Gastrocnemius medialis (tissue), 4 donors: ENCODE data around the gene GREB1L. TPM values are rescaled to one million over a fixed set of nuclear protein-coding genes. Genes with fewer than 3 reads are reported as not detected.

ENCODE experiments used
- ATAC-seq, 2 donors: fragments of 150-250 bp; one replicate each; pipeline ENCODE4 v1.9.1; 2016
- DNase-seq, 2 donors: peaks; one replicate each; pipeline ENCODE4 v3.0.0-alpha.2; 2019
- H3K27ac ChIP-seq, 4 donors: fragments of 200-600 bp; sonication (generic); 1 replicate in 1 of 4; 2 replicates in 3 of 4; pipeline ENCODE4 v1.5.1; 2016 to 2018; ENCODE audit warnings: mild to moderate bottlenecking in 2 of 4, moderate library complexity in 1 of 4
- H3K27me3 ChIP-seq, 3 donors: fragments of 200-600 bp; sonication (generic) in 2 of 3; 1 replicate in 1 of 3; 2 replicates in 2 of 3; pipeline versions ENCODE4 v1.5.1 to v1.6.0; 2016 to 2019; ENCODE audit warnings: mild to moderate bottlenecking in 1 of 3, moderate library complexity in 1 of 3
- H3K36me3 ChIP-seq, 2 donors: fragments of 200-600 bp; sonication (generic) in 1 of 2; one replicate each; pipeline ENCODE4 v1.5.1; 2017 to 2018
- H3K4me1 ChIP-seq, 2 donors: fragments of 200-600 bp; sonication (generic) in 1 of 2; one replicate each; pipeline ENCODE4 v1.5.1; 2016 to 2017; ENCODE audit warnings: mild to moderate bottlenecking in 2 of 2
- H3K4me3 ChIP-seq, 4 donors: fragments of 200-600 bp; sonication (generic) in 3 of 4; 1 replicate in 1 of 4; 2 replicates in 3 of 4; pipeline ENCODE4 v1.5.1; 2016 to 2019; ENCODE audit warnings: mild to moderate bottlenecking in 2 of 4
- H3K9me3 ChIP-seq, 3 donors: fragments of 200-600 bp; sonication (generic) in 2 of 3; 1 replicate in 1 of 3; 2 replicates in 2 of 3; pipeline ENCODE4 v1.5.1; 2016 to 2019
- POLR2A ChIP-seq, 2 donors: fragments of 450-650 bp; IDR thresholded peaks; one replicate each; pipeline ENCODE4 v1.6.1; 2017; ENCODE audit warnings: antibody characterized with exemption in 2 of 2, mild to moderate bottlenecking in 2 of 2, moderate library complexity in 2 of 2
- in situ Hi-C, 4 donors: fragments of 200-750 bp; cut with MboI; loops; one replicate each; pipeline versions ENCODE4 v1.15.0 to v1.8.0; 2017; ENCODE audit warnings: low sequenced_read_pairs in 4 of 4
- intact Hi-C: fragments of 100-400 bp; cut with DNase I; formaldehyde crosslinking; loops from one replicate; pipeline ENCODE4 v1.15.1; 2023; ENCODE audit warnings: low total_unique reads
- total RNA-seq, 4 donors: library from RNA; depleted of rRNA; stranded (reverse); fragments of >200 nt; gene quantifications; one replicate each; pipeline versions ENCODE4 v1.1.0 to v1.2.3, GENCODE V29; 2016
- TF ChIP-seq, protein P1 (sequence below), 5 experiments: fragments of 450-650 bp in 3 of 5; fragments of 200-600 bp in 2 of 5; sonication (generic) in 2 of 5; IDR thresholded peaks in 4 of 5; conservative IDR thresholded peaks in 1 of 5; 1 replicate in 4 of 5; 2 replicates in 1 of 5; pipeline ENCODE4 v1.5.1; 2016 to 2019; ENCODE audit warnings: antibody characterized with exemption in 5 of 5, mild to moderate bottlenecking in 3 of 5, moderate library complexity in 3 of 5

Gene GREB1L
- total RNA-seq, 4 donors from 2014 or later, result 4.4 to 14.4 (median 7.4) TPM

DNA sequence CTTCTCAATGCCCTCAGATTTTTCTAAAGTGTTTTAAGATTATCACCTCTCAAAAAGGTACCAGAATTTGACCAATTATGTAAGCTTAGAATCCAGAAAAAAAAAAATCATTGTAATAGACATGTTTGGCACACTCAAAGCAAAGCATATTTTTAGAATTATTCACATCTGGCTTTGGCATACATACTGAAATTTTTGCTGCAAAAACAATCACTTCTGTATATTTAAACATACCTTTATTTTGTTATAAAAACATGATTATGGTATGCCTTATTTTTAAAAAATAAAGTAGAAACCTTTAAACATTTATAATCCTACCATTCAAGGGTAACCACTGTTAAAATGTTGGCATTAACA, 215.1 kb downstream of the GREB1L start:
- Histone ChIP-seq H3K36me3 (no peaks in the 10 kb centered on the region), H3K27me3 (no peaks in the 10 kb centered on the region), H3K27ac (peak overlapping the region; percentile 90 to 96 (median 92)), H3K9me3 (no peaks in the 10 kb centered on the region), H3K4me3 (no peak overlapping the region), H3K4me1 (peaks cover 69 to 73% of the 10 kb centered on the region in 2 donors)
- TF ChIP-seq POLR2A (IDR thresholded peaks at IDR 0.05), result no peak
- ATAC-seq, result no peak
- in situ Hi-C loops, result no loop called here
- intact Hi-C loops, result loop anchor here (5.0 kb wide), 1 partner anchor 370 kb away; no protein-coding TSS in a partner anchor
- no peak for DNase-seq

- Histone ChIP-seq H3K4me3 (peak overlapping the region; percentile 11 to 37 (median 32)), H3K36me3 (no peaks in the 10 kb centered on the region), H3K9me3 (no peaks in the 10 kb centered on the region), H3K27me3 (no peaks in the 10 kb centered on the region), H3K27ac (peak overlapping the region; percentile 90 to 96 (median 92)), H3K4me1 (peaks cover 58 to 61% of the 10 kb centered on the region in 2 donors)
- peak; percentile 64 for ATAC-seq
- DNase-seq, result peak; percentile 85 to 94
- peak in 1 of 2 donors; percentile 63 for TF ChIP-seq POLR2A (IDR thresholded peaks at IDR 0.05)
- TF ChIP-seq, protein P1, sequence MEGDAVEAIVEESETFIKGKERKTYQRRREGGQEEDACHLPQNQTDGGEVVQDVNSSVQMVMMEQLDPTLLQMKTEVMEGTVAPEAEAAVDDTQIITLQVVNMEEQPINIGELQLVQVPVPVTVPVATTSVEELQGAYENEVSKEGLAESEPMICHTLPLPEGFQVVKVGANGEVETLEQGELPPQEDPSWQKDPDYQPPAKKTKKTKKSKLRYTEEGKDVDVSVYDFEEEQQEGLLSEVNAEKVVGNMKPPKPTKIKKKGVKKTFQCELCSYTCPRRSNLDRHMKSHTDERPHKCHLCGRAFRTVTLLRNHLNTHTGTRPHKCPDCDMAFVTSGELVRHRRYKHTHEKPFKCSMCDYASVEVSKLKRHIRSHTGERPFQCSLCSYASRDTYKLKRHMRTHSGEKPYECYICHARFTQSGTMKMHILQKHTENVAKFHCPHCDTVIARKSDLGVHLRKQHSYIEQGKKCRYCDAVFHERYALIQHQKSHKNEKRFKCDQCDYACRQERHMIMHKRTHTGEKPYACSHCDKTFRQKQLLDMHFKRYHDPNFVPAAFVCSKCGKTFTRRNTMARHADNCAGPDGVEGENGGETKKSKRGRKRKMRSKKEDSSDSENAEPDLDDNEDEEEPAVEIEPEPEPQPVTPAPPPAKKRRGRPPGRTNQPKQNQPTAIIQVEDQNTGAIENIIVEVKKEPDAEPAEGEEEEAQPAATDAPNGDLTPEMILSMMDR (IDR thresholded peaks at IDR 0.05 in 4 of 5, conservative IDR thresholded peaks at IDR 0.05 in 1 of 5), result no peak
- in situ Hi-C loops, result no loop called here
- intact Hi-C loops, result loop anchor here (5.0 kb wide), 1 partner anchor 369 kb away; no protein-coding TSS in a partner anchor
These were observed 216.3 kb downstream of the GREB1L start for GRCh38 chr18:21458310-21458709.

- peak; percentile 30 to 35 for ATAC-seq
- TF ChIP-seq POLR2A (IDR thresholded peaks at IDR 0.05), result peak in 1 of 2 donors; percentile 15
- TF ChIP-seq, protein P1 (IDR thresholded peaks at IDR 0.05 in 4 of 5, conservative IDR thresholded peaks at IDR 0.05 in 1 of 5), result no peak
- peak in 1 of 2 donors; percentile 49 for DNase-seq
- intact Hi-C loops (loop anchor here (1.0 to 5.0 kb wide), 2 partner anchors 8 to 369 kb away; no protein-coding TSS in a partner anchor), in situ Hi-C loops (no loop called here)
- H3K4me3 ChIP-seq, result peak overlapping the region; percentile 11 to 37 (median 32)
- H3K4me1 ChIP-seq, result peaks cover 53 to 57% of the 10 kb centered on the region in 2 donors
- H3K27ac ChIP-seq, result peak overlapping the region; percentile 90 to 96 (median 92)
- H3K36me3 ChIP-seq, result no peaks in the 10 kb centered on the region
- no peaks in the 10 kb centered on the region for H3K27me3 ChIP-seq
- no peaks in the 10 kb centered on the region for H3K9me3 ChIP-seq
These were observed 216.8 kb downstream of the GREB1L start for GRCh38 chr18:21458788-21459187.

DNA sequence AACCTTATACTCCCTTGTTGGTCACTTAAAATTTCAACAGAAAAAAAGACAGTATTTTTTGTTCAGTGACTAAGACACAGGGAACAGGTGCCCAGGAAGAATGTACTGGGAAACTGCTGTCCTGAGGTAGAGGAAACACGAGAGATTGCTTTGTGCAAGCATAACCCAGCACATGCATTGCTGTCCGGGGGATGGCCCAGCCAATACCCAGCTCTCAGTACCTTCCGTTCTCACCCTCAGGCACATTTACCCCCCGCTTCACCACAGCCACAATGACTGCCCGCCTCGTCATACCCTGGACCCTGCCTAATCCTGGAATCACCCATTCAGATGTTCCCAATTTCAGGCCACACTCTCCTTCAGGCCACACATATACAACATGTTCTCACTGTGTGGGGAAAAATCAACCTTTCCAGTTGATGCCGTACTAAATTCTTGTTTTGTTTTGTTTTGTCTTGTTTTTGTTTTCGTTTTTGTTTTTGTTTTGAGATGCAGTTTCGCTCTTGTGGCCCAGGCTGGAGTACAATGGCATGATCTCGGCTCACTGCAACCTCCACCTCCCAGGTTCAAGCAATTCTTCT, 217.8 kb downstream of the GREB1L start:
- peak; percentile 92 to 94 for DNase-seq
- TF ChIP-seq, protein P1 (IDR thresholded peaks at IDR 0.05 in 4 of 5, conservative IDR thresholded peaks at IDR 0.05 in 1 of 5), result no peak
- TF ChIP-seq POLR2A (IDR thresholded peaks at IDR 0.05), result peak; percentile 44 to 59
- ATAC-seq, result peak; percentile 77 to 79
- no peaks in the 10 kb centered on the region for H3K9me3 ChIP-seq
- no peaks in the 10 kb centered on the region for H3K27me3 ChIP-seq
- no peaks in the 10 kb centered on the region for H3K36me3 ChIP-seq
- in situ Hi-C loops, result no loop called here
- peaks cover 48 to 50% of the 10 kb centered on the region in 2 donors for H3K4me1 ChIP-seq
- peak overlapping the region in 2 of 4 donors; percentile 29 to 37 for H3K4me3 ChIP-seq
- intact Hi-C loops, result loop anchor here (1.0 to 5.0 kb wide), 2 partner anchors 9 to 368 kb away; no protein-coding TSS in a partner anchor
- H3K27ac ChIP-seq, result peak overlapping the region; percentile 90 to 96 (median 92)

GRCh38 chr18:21461460-21461859, 219.4 kb downstream of the GREB1L start:
- peak overlapping the region; percentile 90 to 96 (median 92) for H3K27ac ChIP-seq
- H3K9me3 ChIP-seq, result no peaks in the 10 kb centered on the region
- H3K4me3 ChIP-seq, result no peak overlapping the region
- in situ Hi-C loops, result no loop called here
- DNase-seq (no peak), ATAC-seq (no peak)
- no peak for TF ChIP-seq POLR2A (IDR thresholded peaks at IDR 0.05)
- TF ChIP-seq, protein P1 (IDR thresholded peaks at IDR 0.05 in 4 of 5, conservative IDR thresholded peaks at IDR 0.05 in 1 of 5), result no peak
- H3K36me3 ChIP-seq, result no peaks in the 10 kb centered on the region
- no peaks in the 10 kb centered on the region for H3K27me3 ChIP-seq
- peaks cover 37 to 45% of the 10 kb centered on the region in 2 donors for H3K4me1 ChIP-seq
- intact Hi-C loops, result no loop called here
